GM23338 (cell line): ENCODE measurements around the gene C22orf15. TPM values are rescaled to one million over a fixed set of nuclear protein-coding genes. Genes with fewer than 3 reads are reported as not detected.
A peak's percentile ranks its signal among the peaks of the same experiment; 100 is the strongest.

ENCODE experiments used
- ATAC-seq: fragments of 200-7000 bp; cut with Tn5 transposase; 3 replicates; pipeline ENCODE4 v1.9.1; 2020
- DNase-seq: peaks from one replicate; pipeline ENCODE4 v3.0.0-alpha.2; 2015; ENCODE audit warnings: low spot score
- H2AFZ ChIP-seq: fragments of 200-600 bp; sonication (generic); 2 replicates; pipeline ENCODE4 v1.8.0; 2016; ENCODE audit warnings: antibody characterized with exemption, mild to moderate bottlenecking, moderate library complexity
- H3F3A ChIP-seq: fragments of 200-600 bp; sonication (generic); replicated peaks from 2 replicates; pipeline ENCODE4 v1.8.0; 2017; ENCODE audit warnings: antibody characterized with exemption, mixed run types, low read depth
- H3K27ac ChIP-seq: fragments of 200-600 bp; sonication (generic); 2 replicates; pipeline ENCODE4 v1.6.1; 2016; ENCODE audit warnings: low read depth
- H3K27me3 ChIP-seq: fragments of 200-600 bp; sonication (generic); 2 replicates; pipeline ENCODE4 v1.8.0; 2016; ENCODE audit warnings: mild to moderate bottlenecking, mixed run types, moderate library complexity; ENCODE audit not compliant: insufficient read depth
- H3K36me3 ChIP-seq: fragments of 200-600 bp; sonication (generic); 2 replicates; pipeline ENCODE4 v1.8.0; 2016; ENCODE audit warnings: mild to moderate bottlenecking; ENCODE audit not compliant: insufficient read depth
- H3K4me1 ChIP-seq: fragments of 200-600 bp; sonication (generic); 2 replicates; pipeline ENCODE4 v1.8.0; 2016; ENCODE audit warnings: mild to moderate bottlenecking, moderate library complexity; ENCODE audit not compliant: insufficient read depth
- H3K4me2 ChIP-seq: fragments of 200-600 bp; sonication (generic); 2 replicates; pipeline ENCODE4 v1.7.1; 2017; ENCODE audit warnings: mixed run types
- H3K4me3 ChIP-seq: fragments of 200-600 bp; sonication (generic); 2 replicates; pipeline ENCODE4 v1.6.1; 2016; ENCODE audit warnings: mixed run types
- H3K79me2 ChIP-seq: fragments of 200-600 bp; sonication (generic); replicated peaks from 2 replicates; pipeline ENCODE4 v1.8.0; 2017; ENCODE audit warnings: mild to moderate bottlenecking; ENCODE audit not compliant: insufficient read depth
- H3K9me2 ChIP-seq: fragments of 200-600 bp; sonication (generic); 2 replicates; pipeline ENCODE4 v1.8.0; 2017; ENCODE audit not compliant: insufficient read depth
- H4K20me1 ChIP-seq: fragments of 200-600 bp; sonication (generic); replicated peaks from 2 replicates; pipeline ENCODE4 v1.8.0; 2017; ENCODE audit warnings: mild to moderate bottlenecking; ENCODE audit not compliant: insufficient read depth
- H3K27ac Mint-ChIP-seq: 2 replicates; pipeline ENCODE4 v1.8.0; 2020; ENCODE audit warnings: inconsistent platforms, mild to moderate bottlenecking, moderate library complexity, mixed read lengths
- H3K27me3 Mint-ChIP-seq: 3 replicates; pipeline ENCODE4 v1.8.0; 2022; ENCODE audit warnings: low read depth, mild to moderate bottlenecking, moderate library complexity, mixed read lengths, inconsistent platforms; ENCODE audit not compliant: insufficient read depth, poor library complexity
- H3K36me3 Mint-ChIP-seq: 3 replicates; pipeline ENCODE4 v1.8.0; 2021; ENCODE audit warnings: low read depth, mild to moderate bottlenecking, inconsistent platforms, moderate library complexity, mixed read lengths
- H3K4me1 Mint-ChIP-seq: 3 replicates; pipeline ENCODE4 v1.8.0; 2020; ENCODE audit warnings: mild to moderate bottlenecking, inconsistent platforms, mixed read lengths
- H3K4me3 Mint-ChIP-seq: 3 replicates; pipeline ENCODE4 v1.8.0; 2021; ENCODE audit warnings: moderate library complexity, mild to moderate bottlenecking, inconsistent platforms, mixed read lengths
- H3K9me3 Mint-ChIP-seq: 3 replicates; pipeline ENCODE4 v1.8.0; 2020; ENCODE audit warnings: moderate library complexity, mild to moderate bottlenecking, inconsistent platforms, mixed read lengths
- CREB1 ChIP-seq: fragments of 250-450 bp; sonication (Bioruptor Pico); IDR thresholded peaks from 2 replicates; pipeline ENCODE4 v1.5.0; 2020; ENCODE audit warnings: low read depth, mild to moderate bottlenecking, moderate library complexity
- ETS1 ChIP-seq: IDR thresholded peaks from 2 replicates; pipeline ENCODE4 v1.6.1; 2016; ENCODE audit warnings: antibody characterized with exemption
- EZH2 ChIP-seq: fragments of 200-600 bp; sonication (generic); IDR thresholded peaks from one replicate; pipeline ENCODE4 v1.8.0; 2017; ENCODE audit warnings: antibody characterized with exemption, mild to moderate bottlenecking, low read depth; ENCODE audit not compliant: unreplicated experiment
- EZH2phosphoT487 ChIP-seq: fragments of 200-600 bp; sonication (generic); IDR thresholded peaks from one replicate; pipeline ENCODE4 v1.8.1; 2018; ENCODE audit warnings: antibody characterized with exemption; ENCODE audit not compliant: unreplicated experiment
- NANOG ChIP-seq: IDR thresholded peaks from 2 replicates; pipeline ENCODE4 v1.6.1; 2016; ENCODE audit warnings: antibody characterized with exemption, borderline replicate concordance
- POLR2AphosphoS5 ChIP-seq: IDR thresholded peaks from 2 replicates; pipeline ENCODE4 v1.6.1; 2016; ENCODE audit warnings: antibody characterized with exemption, low read depth
- STAT1 ChIP-seq: IDR thresholded peaks from one replicate; pipeline ENCODE4 v1.6.1; 2016; ENCODE audit warnings: antibody characterized with exemption; ENCODE audit not compliant: unreplicated experiment
- ZNF114 ChIP-seq: fragments of 250-450 bp; sonication (Bioruptor Pico); IDR thresholded peaks from 2 replicates; pipeline ENCODE4 v1.5.0; 2020; ENCODE audit warnings: mild to moderate bottlenecking, moderate library complexity
- ZNF331 ChIP-seq: fragments of 250-450 bp; sonication (Bioruptor Pico); IDR thresholded peaks from 2 replicates; pipeline ENCODE4 v1.5.0; 2020; ENCODE audit warnings: low read depth, mild to moderate bottlenecking, moderate library complexity
- ZNF462 ChIP-seq: fragments of 250-450 bp; sonication (Bioruptor Pico); IDR thresholded peaks from 2 replicates; pipeline ENCODE4 v1.5.0; 2020; ENCODE audit warnings: mild to moderate bottlenecking, moderate library complexity
- polyA plus RNA-seq: library from polyadenylated mRNA; unstranded; fragments of >200 nt; fragmentation: Nextera tagmentation; extraction: Ambion mirVana; gene quantifications from 2 replicates; pipeline ENCODE4 v1.2.1, GENCODE V29; 2016
- total RNA-seq: library from RNA; depleted of rRNA; stranded (reverse); fragments of >200 nt; shearing (Covaris generic); gene quantifications from 2 replicates; pipeline ENCODE4 v1.2.3, GENCODE V29; 2014
- TF ChIP-seq, protein P1 (sequence below), 2 experiments: fragments of 200-600 bp in 1 of 2; sonication (generic) in 1 of 2; conservative IDR thresholded peaks; 2 replicates each; pipeline versions ENCODE4 v1.5.1 to v1.6.1; 2016 to 2017; ENCODE audit warnings: antibody characterized with exemption in 2 of 2, low read depth in 2 of 2, mild to moderate bottlenecking in 2 of 2, moderate library complexity in 1 of 2
- TF ChIP-seq, protein P2 (sequence below): IDR thresholded peaks from one replicate; pipeline ENCODE4 v1.6.1; 2018; ENCODE audit warnings: antibody characterized with exemption; ENCODE audit not compliant: unreplicated experiment

C22orf15 gene
- total and polyA plus RNA-seq, 2 experiments from 2014 or later, result 3.6 to 9.3 TPM

GRCh38 chr22:23714596-23715578, 47.9 kb upstream of the C22orf15 start:
- Histone ChIP-seq H3K79me2 (peaks cover 10% of the 10 kb centered on the region), H3K4me3 (no peak overlapping the region), H3K27me3 (no peaks in the 10 kb centered on the region), H3K9me2 (no peaks in the 10 kb centered on the region), H3K36me3 (peaks cover 13% of the 10 kb centered on the region), H2AFZ (no peak overlapping the region), H3K27ac (no peak overlapping the region), H4K20me1 (peaks cover 11% of the 10 kb centered on the region), H3F3A (no peaks in the 10 kb centered on the region), H3K4me2 (no peak overlapping the region), H3K4me1 (peaks cover 7% of the 10 kb centered on the region; the same call in 1 of the 2 replicates)
- Mint-ChIP-seq H3K4me1 (peaks cover 4% of the 10 kb centered on the region; the same call in 2 of the 3 replicates), H3K9me3 (no peaks in the 10 kb centered on the region), H3K36me3 (peaks cover 31% of the 10 kb centered on the region), H3K4me3 (peak overlapping the region; percentile 78; the same call in 2 of the 3 replicates), H3K27ac (no peak overlapping the region), H3K27me3 (no peaks in the 10 kb centered on the region)
- ATAC-seq (no peak), DNase-seq (no peak)
- no peak for TF ChIP-seq NANOG
- TF ChIP-seq ZNF114 (CRISPR knock-in tag), result no peak
- no peak for TF ChIP-seq STAT1
- no peak for TF ChIP-seq ETS1
- TF ChIP-seq EZH2, result no peak
- TF ChIP-seq EZH2phosphoT487, result no peak
- TF ChIP-seq ZNF462, result no peak
- no peak for TF ChIP-seq CREB1 (CRISPR knock-in tag)
- no peak for TF ChIP-seq POLR2AphosphoS5
- TF ChIP-seq, protein P1, sequence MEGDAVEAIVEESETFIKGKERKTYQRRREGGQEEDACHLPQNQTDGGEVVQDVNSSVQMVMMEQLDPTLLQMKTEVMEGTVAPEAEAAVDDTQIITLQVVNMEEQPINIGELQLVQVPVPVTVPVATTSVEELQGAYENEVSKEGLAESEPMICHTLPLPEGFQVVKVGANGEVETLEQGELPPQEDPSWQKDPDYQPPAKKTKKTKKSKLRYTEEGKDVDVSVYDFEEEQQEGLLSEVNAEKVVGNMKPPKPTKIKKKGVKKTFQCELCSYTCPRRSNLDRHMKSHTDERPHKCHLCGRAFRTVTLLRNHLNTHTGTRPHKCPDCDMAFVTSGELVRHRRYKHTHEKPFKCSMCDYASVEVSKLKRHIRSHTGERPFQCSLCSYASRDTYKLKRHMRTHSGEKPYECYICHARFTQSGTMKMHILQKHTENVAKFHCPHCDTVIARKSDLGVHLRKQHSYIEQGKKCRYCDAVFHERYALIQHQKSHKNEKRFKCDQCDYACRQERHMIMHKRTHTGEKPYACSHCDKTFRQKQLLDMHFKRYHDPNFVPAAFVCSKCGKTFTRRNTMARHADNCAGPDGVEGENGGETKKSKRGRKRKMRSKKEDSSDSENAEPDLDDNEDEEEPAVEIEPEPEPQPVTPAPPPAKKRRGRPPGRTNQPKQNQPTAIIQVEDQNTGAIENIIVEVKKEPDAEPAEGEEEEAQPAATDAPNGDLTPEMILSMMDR (conservative IDR thresholded peaks at IDR 0.05; ENCODE audit: low read depth in 2 of 2), result no peak
- TF ChIP-seq ZNF331 (CRISPR knock-in tag), result no peak
- TF ChIP-seq, protein P2, sequence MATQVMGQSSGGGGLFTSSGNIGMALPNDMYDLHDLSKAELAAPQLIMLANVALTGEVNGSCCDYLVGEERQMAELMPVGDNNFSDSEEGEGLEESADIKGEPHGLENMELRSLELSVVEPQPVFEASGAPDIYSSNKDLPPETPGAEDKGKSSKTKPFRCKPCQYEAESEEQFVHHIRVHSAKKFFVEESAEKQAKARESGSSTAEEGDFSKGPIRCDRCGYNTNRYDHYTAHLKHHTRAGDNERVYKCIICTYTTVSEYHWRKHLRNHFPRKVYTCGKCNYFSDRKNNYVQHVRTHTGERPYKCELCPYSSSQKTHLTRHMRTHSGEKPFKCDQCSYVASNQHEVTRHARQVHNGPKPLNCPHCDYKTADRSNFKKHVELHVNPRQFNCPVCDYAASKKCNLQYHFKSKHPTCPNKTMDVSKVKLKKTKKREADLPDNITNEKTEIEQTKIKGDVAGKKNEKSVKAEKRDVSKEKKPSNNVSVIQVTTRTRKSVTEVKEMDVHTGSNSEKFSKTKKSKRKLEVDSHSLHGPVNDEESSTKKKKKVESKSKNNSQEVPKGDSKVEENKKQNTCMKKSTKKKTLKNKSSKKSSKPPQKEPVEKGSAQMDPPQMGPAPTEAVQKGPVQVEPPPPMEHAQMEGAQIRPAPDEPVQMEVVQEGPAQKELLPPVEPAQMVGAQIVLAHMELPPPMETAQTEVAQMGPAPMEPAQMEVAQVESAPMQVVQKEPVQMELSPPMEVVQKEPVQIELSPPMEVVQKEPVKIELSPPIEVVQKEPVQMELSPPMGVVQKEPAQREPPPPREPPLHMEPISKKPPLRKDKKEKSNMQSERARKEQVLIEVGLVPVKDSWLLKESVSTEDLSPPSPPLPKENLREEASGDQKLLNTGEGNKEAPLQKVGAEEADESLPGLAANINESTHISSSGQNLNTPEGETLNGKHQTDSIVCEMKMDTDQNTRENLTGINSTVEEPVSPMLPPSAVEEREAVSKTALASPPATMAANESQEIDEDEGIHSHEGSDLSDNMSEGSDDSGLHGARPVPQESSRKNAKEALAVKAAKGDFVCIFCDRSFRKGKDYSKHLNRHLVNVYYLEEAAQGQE, result no peak
